K562 (cell line): Measurements from ENCODE around the gene PSME1. TPM values are rescaled to one million over a fixed set of nuclear protein-coding genes. Genes with fewer than 3 reads are reported as not detected.

Experiments
- ATAC-seq: fragments of 200-7000 bp; cut with Tn5 transposase; 3 replicates; pipeline ENCODE4 v1.9.1; 2020; ENCODE audit warnings: moderate library complexity
- BruUV-seq: library from RNA; stranded (reverse); fragments of 400-500 nt; replicated peaks from 2 replicates; lab custom pipeline; 2021; lab: Mats Ljungman, UMichigan
- CTCF ChIA-PET: fragments of 300-600 bp; formaldehyde crosslinking; extraction: SDS; loops from one replicate; lab custom pipeline; 2021; ENCODE audit warnings: low intra/inter-chr PET ratio; lab: Yijun Ruan, JAX
- POLR2A ChIA-PET: fragments of 300-600, 350-650 bp; sonication (Branson Sonifier 250); formaldehyde crosslinking; extraction: SDS; loops from one replicate; lab custom pipeline; 2021; ENCODE audit warnings: antibody characterized with exemption, inconsistent platforms; lab: Yijun Ruan, JAX
- DNase-seq, 4 experiments: peaks; one replicate each; pipeline versions ENCODE4 v3.0.0 to v3.0.0-alpha.2; 2011 to 2018; ENCODE audit warnings: low spot score in 3 of 4, mixed read lengths in 3 of 4; ENCODE audit errors: extremely low read depth in 1 of 4
- FAIRE-seq: peaks from 2 replicates; lab custom pipeline; 2011; peaks lifted over from hg19 to GRCh38; lab: Jason Lieb, UNC
- H2AFZ ChIP-seq: 2 replicates; pipeline ENCODE4 v1.6.0; 2011; ENCODE audit warnings: low read depth, low read length, control low read depth, inconsistent platforms
- H3K27ac ChIP-seq: fragments of 200-600 bp; 3 replicates; pipeline ENCODE4 v1.8.0; 2011; ENCODE audit warnings: low read depth, mild to moderate bottlenecking, control low read depth, inconsistent platforms, low read length, moderate library complexity, mixed read lengths; ENCODE audit errors: extremely low read depth
- H3K27me3 ChIP-seq, 2 experiments: fragments of 300-600 bp in 1 of 2; 2 replicates in 1 of 2; 3 replicates in 1 of 2; pipeline versions ENCODE4 v1.6.0 to v1.8.0; 2011; ENCODE audit warnings: inconsistent platforms in 2 of 2, low read length in 2 of 2, mild to moderate bottlenecking in 1 of 2, mixed read lengths in 1 of 2, moderate library complexity in 1 of 2; ENCODE audit not compliant: control insufficient read depth in 2 of 2, insufficient read depth in 2 of 2
- H3K36me3 ChIP-seq: fragments of 300-600 bp; 3 replicates; pipeline ENCODE4 v1.8.0; 2011; ENCODE audit warnings: mild to moderate bottlenecking, low read length, inconsistent platforms; ENCODE audit not compliant: control insufficient read depth, insufficient read depth
- H3K4me1 ChIP-seq, 2 experiments: fragments of 200-600 bp in 1 of 2; replicated peaks in 1 of 2; 2 replicates in 1 of 2; 3 replicates in 1 of 2; pipeline versions ENCODE4 v1.5.1 to v1.8.0; 2011; ENCODE audit warnings: inconsistent platforms in 2 of 2, low read length in 2 of 2, mild to moderate bottlenecking in 1 of 2, mixed read lengths in 1 of 2, moderate library complexity in 1 of 2; ENCODE audit not compliant: control insufficient read depth in 2 of 2, insufficient read depth in 2 of 2
- H3K4me2 ChIP-seq: 2 replicates; pipeline ENCODE4 v1.6.1; 2011; ENCODE audit warnings: low read length, control low read depth, inconsistent platforms, mixed read lengths; ENCODE audit not compliant: insufficient read depth
- H3K4me3 ChIP-seq: fragments of 200-600 bp; sonication (generic), shearing (Covaris generic); 2 replicates; pipeline ENCODE4 v1.5.1; 2016; ENCODE audit warnings: control low read depth, inconsistent platforms
- H3K79me2 ChIP-seq: fragments of 200-600 bp; 3 replicates; pipeline ENCODE4 v1.8.0; 2011; ENCODE audit warnings: low read length, inconsistent platforms; ENCODE audit not compliant: control insufficient read depth, insufficient read depth
- H3K9ac ChIP-seq, 2 experiments: 2 replicates each; pipeline versions ENCODE4 v1.6.0 to v1.6.1; 2011; ENCODE audit warnings: low read depth in 2 of 2, low read length in 2 of 2, control low read depth in 1 of 2, inconsistent platforms in 1 of 2, mild to moderate bottlenecking in 1 of 2, mixed read lengths in 1 of 2; ENCODE audit not compliant: insufficient read depth in 1 of 2
- H3K9me1 ChIP-seq: one replicate; pipeline ENCODE4 v1.6.0; 2011; ENCODE audit warnings: inconsistent platforms, mild to moderate bottlenecking, low read length, moderate library complexity; ENCODE audit not compliant: control insufficient read depth, insufficient read depth
- H3K9me3 ChIP-seq: replicated peaks from 2 replicates; pipeline ENCODE4 v1.5.1; 2011; ENCODE audit warnings: low read depth, low read length, inconsistent platforms; ENCODE audit not compliant: control insufficient read depth, insufficient read depth
- H4K20me1 ChIP-seq: replicated peaks from 2 replicates; pipeline ENCODE4 v1.6.1; 2011; ENCODE audit warnings: low read length, inconsistent platforms, mixed read lengths; ENCODE audit not compliant: control insufficient read depth, insufficient read depth
- ARID2 ChIP-seq: fragments of 450-650 bp; IDR thresholded peaks from 2 replicates; pipeline ENCODE4 v1.6.1; 2017; ENCODE audit warnings: antibody characterized with exemption, mild to moderate bottlenecking
- DPF2 ChIP-seq: fragments of 450-650 bp; IDR thresholded peaks from 2 replicates; pipeline ENCODE4 v1.6.1; 2016
- POLR3G ChIP-seq: IDR thresholded peaks from 2 replicates; pipeline ENCODE4 v1.6.1; 2011; ENCODE audit not compliant: insufficient read length, insufficient replicate concordance; ENCODE audit errors: extremely low read depth
- RBFOX2 ChIP-seq: fragments of 200-400 bp; formaldehyde crosslinking; IDR thresholded peaks from 2 replicates; pipeline ENCODE4 v1.6.1; 2017; ENCODE audit warnings: low read depth, mild to moderate bottlenecking, low read length, moderate library complexity
- THAP12 ChIP-seq: fragments of 250-450 bp; sonication (Bioruptor Pico); IDR thresholded peaks from 2 replicates; pipeline ENCODE4 v1.9.0; 2021; ENCODE audit warnings: mild to moderate bottlenecking, inconsistent platforms
- THRB ChIP-seq: fragments of 450-650 bp; formaldehyde crosslinking; conservative IDR thresholded peaks from 2 replicates; pipeline ENCODE4 v1.4.0; 2022; ENCODE audit warnings: mild to moderate bottlenecking, missing genetic modification characterization
- ZKSCAN1 ChIP-seq: fragments of 150-350 bp; IDR thresholded peaks from 2 replicates; pipeline ENCODE4 v1.6.1; 2016; ENCODE audit warnings: low read depth, low read length
- ZKSCAN3 ChIP-seq: fragments of 250-450 bp; sonication (Bioruptor Pico); IDR thresholded peaks from 2 replicates; pipeline ENCODE4 v1.4.0; 2020
- ZNF174 ChIP-seq: fragments of 250-450 bp; sonication (Bioruptor Pico); IDR thresholded peaks from 2 replicates; pipeline ENCODE4 v1.4.0; 2020; ENCODE audit warnings: mild to moderate bottlenecking
- ZNF395 ChIP-seq: fragments of 200-800 bp; sonication (Bioruptor generic); IDR thresholded peaks from 2 replicates; pipeline ENCODE4 v1.6.1; 2017; ENCODE audit warnings: missing genetic modification characterization, missing compliant biosample characterization
- ZNF512 ChIP-seq: IDR thresholded peaks from 2 replicates; pipeline ENCODE4 v1.6.1; 2016; ENCODE audit warnings: missing genetic modification characterization, missing compliant biosample characterization
- WGBS: fragments of 100-300 bp; shearing (Covaris generic); methylation state at CpG from one replicate; pipeline ENCODE4 v1.1.6; 2016; ENCODE audit warnings: low coverage, mixed read lengths; ENCODE audit not compliant: insufficient coverage; ENCODE audit errors: missing lambda C conversion rate; 5-methylcytosine and 5-hydroxymethylcytosine counted together
- in situ Hi-C: fragments of 300-500 bp; cut with MboI; formaldehyde crosslinking; loops from 4 replicates; pipeline ENCODE4 v1.15.0; 2018; ENCODE audit warnings: inconsistent platforms, mixed read lengths
- intact Hi-C: fragments of 100-400 bp; cut with micrococcal nuclease; formaldehyde crosslinking; loops from 2 replicates; pipeline ENCODE4 v1.14.2; 2022
- polyA plus RNA-seq, 8 experiments: library from polyadenylated mRNA; depleted of rRNA in 4 of 8; stranded (reverse) in 5 of 8; unstranded in 3 of 8; fragments of >200 nt; fragmentation: Nextera tagmentation in 2 of 8; fragmentation: Illumina TruSeq in 1 of 8; extraction: Ambion mirVana in 2 of 8; extraction: Trizol in 1 of 8; gene quantifications; 2 replicates each; pipeline versions ENCODE4 v1.2.1 to v1.2.3, GENCODE V29; 2011 to 2014; ENCODE audit warnings: inconsistent platforms in 1 of 8, missing spikeins in 1 of 8
- total RNA-seq, 7 experiments: library from RNA; depleted of rRNA in 6 of 7; stranded (reverse); fragments of >200 nt in 6 of 7; fragmentation: Illumina TruSeq in 2 of 7; extraction: Trizol in 2 of 7; gene quantifications; 2 replicates each; pipeline versions ENCODE4 v1.2.1 to v1.2.3, GENCODE V29; 2011 to 2021; ENCODE audit warnings: low replicate concordance in 1 of 7
- TF ChIP-seq, protein P1 (sequence below), 2 experiments: fragments of 450-650 bp; IDR thresholded peaks; 2 replicates each; pipeline ENCODE4 v1.6.1; 2016

PSME1 gene
- total and polyA plus RNA-seq, 9 of the 15 experiments (the other 6 are each of a cell fraction or from before 2014, with no cell fraction given) = 20.3 to 180 (median 67.5) TPM

GRCh38 chr14:24177041-24177825, 41.2 kb downstream of the PSME1 start (continued):
- no peak for TF ChIP-seq THAP12 (CRISPR knock-in tag)
- TF ChIP-seq ZNF395 (CRISPR knock-in tag) = no peak
- TF ChIP-seq, all 486 proteins: peak for 0

DNA sequence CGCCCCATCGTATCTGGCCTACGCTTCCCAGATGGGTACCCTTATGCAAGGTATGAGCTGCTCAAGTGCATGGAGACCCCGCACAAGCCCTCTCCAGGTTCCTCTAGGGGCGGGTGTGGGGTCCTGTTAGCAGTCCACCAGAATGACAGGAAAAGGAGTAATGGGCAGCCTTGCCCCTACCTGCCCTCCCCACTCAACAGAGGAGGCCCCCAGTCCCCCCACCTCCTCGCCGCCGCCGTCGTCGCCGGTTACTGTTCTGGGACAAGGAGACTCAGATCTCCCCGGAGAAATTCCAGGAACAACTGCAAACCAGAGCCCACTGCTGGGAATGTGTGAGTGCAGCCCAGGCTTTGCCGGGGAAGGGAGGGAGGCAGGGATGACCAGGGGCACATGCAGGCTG, 41.9 kb downstream of the PSME1 start:
- 100% methylated on average over 3 of the region's 14 CpGs for WGBS
- Histone ChIP-seq H3K4me2 (no peak overlapping the region), H3K9ac (no peak overlapping the region), H3K36me3 (peaks cover 44% of the 10 kb centered on the region; the same call in 2 of the 3 replicates), H3K9me1 (no peaks in the 10 kb centered on the region), H3K79me2 (no peaks in the 10 kb centered on the region), H3K27me3 (no peaks in the 10 kb centered on the region), H3K4me1 (no peaks in the 10 kb centered on the region; a peak in 2 of 5 replicates), H3K9me3 (no peaks in the 10 kb centered on the region), H3K4me3 (no peak overlapping the region), H2AFZ (no peak overlapping the region), H3K27ac (no peak overlapping the region), H4K20me1 (no peaks in the 10 kb centered on the region)
- ChIA-PET CTCF (no interaction called here), POLR2A (interaction anchor here (1.2 kb wide), 1 partner anchor 11 kb away, joined by 4 read pairs; the partner anchor contains the start of gene IPO4)
- FAIRE-seq (no peak), DNase-seq (no peak), ATAC-seq (no peak)
- in situ Hi-C loops (no loop called here), intact Hi-C loops (no loop called here)
- BruUV-seq = no TSS peak
- TF ChIP-seq ZNF512 (tag) (no peak), ZKSCAN3 (CRISPR knock-in tag) (no peak), ZNF174 (CRISPR knock-in tag) (no peak), RBFOX2 (no peak), THRB (CRISPR knock-in tag) (no peak), ARID2 (no peak), ZKSCAN1 (no peak), DPF2 (no peak), POLR3G (no peak)
- TF ChIP-seq, protein P1, sequence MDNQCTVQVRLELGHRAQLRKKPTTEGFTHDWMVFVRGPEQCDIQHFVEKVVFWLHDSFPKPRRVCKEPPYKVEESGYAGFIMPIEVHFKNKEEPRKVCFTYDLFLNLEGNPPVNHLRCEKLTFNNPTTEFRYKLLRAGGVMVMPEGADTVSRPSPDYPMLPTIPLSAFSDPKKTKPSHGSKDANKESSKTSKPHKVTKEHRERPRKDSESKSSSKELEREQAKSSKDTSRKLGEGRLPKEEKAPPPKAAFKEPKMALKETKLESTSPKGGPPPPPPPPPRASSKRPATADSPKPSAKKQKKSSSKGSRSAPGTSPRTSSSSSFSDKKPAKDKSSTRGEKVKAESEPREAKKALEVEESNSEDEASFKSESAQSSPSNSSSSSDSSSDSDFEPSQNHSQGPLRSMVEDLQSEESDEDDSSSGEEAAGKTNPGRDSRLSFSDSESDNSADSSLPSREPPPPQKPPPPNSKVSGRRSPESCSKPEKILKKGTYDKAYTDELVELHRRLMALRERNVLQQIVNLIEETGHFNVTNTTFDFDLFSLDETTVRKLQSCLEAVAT (IDR thresholded peaks at IDR 0.05) = no peak
